DND-41 (cell line): ENCODE data around the gene SLC4A11.

Experiments used
- CTCF ChIP-seq: IDR thresholded peaks from 2 replicates; pipeline ENCODE4 v1.5.1; 2012; ENCODE audit warnings: borderline replicate concordance, low read length, moderate library complexity, mild to moderate bottlenecking; ENCODE audit not compliant: poor library complexity, severe bottlenecking; ENCODE audit errors: extremely low read depth
- EZH2 ChIP-seq: IDR thresholded peaks from 3 replicates; pipeline ENCODE4 v1.6.1; 2012; ENCODE audit warnings: borderline replicate concordance, low read depth, mild to moderate bottlenecking, moderate library complexity, low read length, inconsistent platforms; ENCODE audit not compliant: severe bottlenecking

- peak; percentile 63 for TF ChIP-seq CTCF
- TF ChIP-seq EZH2: no peak
These were observed 20.5 kb downstream of the SLC4A11 start for GRCh38 chr20:3218307-3218988.
